K562 (cell line): ENCODE results near the gene PNLIPRP2. TPM values are rescaled to one million over a fixed set of nuclear protein-coding genes. Genes with fewer than 3 reads are reported as not detected.

ENCODE experiments used
- ATAC-seq: fragments of 200-7000 bp; cut with Tn5 transposase; 3 replicates; pipeline ENCODE4 v1.9.1; 2020; ENCODE audit warnings: moderate library complexity
- BruUV-seq: library from RNA; stranded (reverse); fragments of 400-500 nt; replicated peaks from 2 replicates; lab custom pipeline; 2021; lab: Mats Ljungman, UMichigan
- CTCF ChIA-PET: fragments of 300-600 bp; formaldehyde crosslinking; extraction: SDS; loops from one replicate; lab custom pipeline; 2021; ENCODE audit warnings: low intra/inter-chr PET ratio; lab: Yijun Ruan, JAX
- POLR2A ChIA-PET: fragments of 300-600, 350-650 bp; sonication (Branson Sonifier 250); formaldehyde crosslinking; extraction: SDS; loops from one replicate; lab custom pipeline; 2021; ENCODE audit warnings: antibody characterized with exemption, inconsistent platforms; lab: Yijun Ruan, JAX
- DNase-seq, 4 experiments: peaks; one replicate each; pipeline versions ENCODE4 v3.0.0 to v3.0.0-alpha.2; 2011 to 2018; ENCODE audit warnings: low spot score in 3 of 4, mixed read lengths in 3 of 4; ENCODE audit errors: extremely low read depth in 1 of 4
- FAIRE-seq: peaks from 2 replicates; lab custom pipeline; 2011; peaks lifted over from hg19 to GRCh38; lab: Jason Lieb, UNC
- H2AFZ ChIP-seq: 2 replicates; pipeline ENCODE4 v1.6.0; 2011; ENCODE audit warnings: low read depth, low read length, control low read depth, inconsistent platforms
- H3K27ac ChIP-seq: fragments of 200-600 bp; 3 replicates; pipeline ENCODE4 v1.8.0; 2011; ENCODE audit warnings: low read depth, mild to moderate bottlenecking, control low read depth, inconsistent platforms, low read length, moderate library complexity, mixed read lengths; ENCODE audit errors: extremely low read depth
- H3K27me3 ChIP-seq, 2 experiments: fragments of 300-600 bp in 1 of 2; 2 replicates in 1 of 2; 3 replicates in 1 of 2; pipeline versions ENCODE4 v1.6.0 to v1.8.0; 2011; ENCODE audit warnings: inconsistent platforms in 2 of 2, low read length in 2 of 2, mild to moderate bottlenecking in 1 of 2, mixed read lengths in 1 of 2, moderate library complexity in 1 of 2; ENCODE audit not compliant: control insufficient read depth in 2 of 2, insufficient read depth in 2 of 2
- H3K36me3 ChIP-seq: fragments of 300-600 bp; 3 replicates; pipeline ENCODE4 v1.8.0; 2011; ENCODE audit warnings: mild to moderate bottlenecking, low read length, inconsistent platforms; ENCODE audit not compliant: control insufficient read depth, insufficient read depth
- H3K4me1 ChIP-seq, 2 experiments: fragments of 200-600 bp in 1 of 2; replicated peaks in 1 of 2; 2 replicates in 1 of 2; 3 replicates in 1 of 2; pipeline versions ENCODE4 v1.5.1 to v1.8.0; 2011; ENCODE audit warnings: inconsistent platforms in 2 of 2, low read length in 2 of 2, mild to moderate bottlenecking in 1 of 2, mixed read lengths in 1 of 2, moderate library complexity in 1 of 2; ENCODE audit not compliant: control insufficient read depth in 2 of 2, insufficient read depth in 2 of 2
- H3K4me2 ChIP-seq: 2 replicates; pipeline ENCODE4 v1.6.1; 2011; ENCODE audit warnings: low read length, control low read depth, inconsistent platforms, mixed read lengths; ENCODE audit not compliant: insufficient read depth
- H3K4me3 ChIP-seq: fragments of 200-600 bp; sonication (generic), shearing (Covaris generic); 2 replicates; pipeline ENCODE4 v1.5.1; 2016; ENCODE audit warnings: control low read depth, inconsistent platforms
- H3K79me2 ChIP-seq: fragments of 200-600 bp; 3 replicates; pipeline ENCODE4 v1.8.0; 2011; ENCODE audit warnings: low read length, inconsistent platforms; ENCODE audit not compliant: control insufficient read depth, insufficient read depth
- H3K9ac ChIP-seq, 2 experiments: 2 replicates each; pipeline versions ENCODE4 v1.6.0 to v1.6.1; 2011; ENCODE audit warnings: low read depth in 2 of 2, low read length in 2 of 2, control low read depth in 1 of 2, inconsistent platforms in 1 of 2, mild to moderate bottlenecking in 1 of 2, mixed read lengths in 1 of 2; ENCODE audit not compliant: insufficient read depth in 1 of 2
- H3K9me1 ChIP-seq: one replicate; pipeline ENCODE4 v1.6.0; 2011; ENCODE audit warnings: inconsistent platforms, mild to moderate bottlenecking, low read length, moderate library complexity; ENCODE audit not compliant: control insufficient read depth, insufficient read depth
- H3K9me3 ChIP-seq: replicated peaks from 2 replicates; pipeline ENCODE4 v1.5.1; 2011; ENCODE audit warnings: low read depth, low read length, inconsistent platforms; ENCODE audit not compliant: control insufficient read depth, insufficient read depth
- H4K20me1 ChIP-seq: replicated peaks from 2 replicates; pipeline ENCODE4 v1.6.1; 2011; ENCODE audit warnings: low read length, inconsistent platforms, mixed read lengths; ENCODE audit not compliant: control insufficient read depth, insufficient read depth
- GABPB1 ChIP-seq: sonication (generic); formaldehyde crosslinking; IDR thresholded peaks from 2 replicates; pipeline ENCODE4 v1.8.0; 2022; ENCODE audit warnings: mild to moderate bottlenecking, missing genetic modification reagents
- TSC22D4 ChIP-seq: fragments of 450-650 bp; IDR thresholded peaks from 2 replicates; pipeline ENCODE4 v1.6.1; 2016; ENCODE audit warnings: missing genetic modification characterization, missing biosample characterization, control low read depth
- WGBS: fragments of 100-300 bp; shearing (Covaris generic); methylation state at CpG from one replicate; pipeline ENCODE4 v1.1.6; 2016; ENCODE audit warnings: low coverage, mixed read lengths; ENCODE audit not compliant: insufficient coverage; ENCODE audit errors: missing lambda C conversion rate; 5-methylcytosine and 5-hydroxymethylcytosine counted together
- in situ Hi-C: fragments of 300-500 bp; cut with MboI; formaldehyde crosslinking; loops from 4 replicates; pipeline ENCODE4 v1.15.0; 2018; ENCODE audit warnings: inconsistent platforms, mixed read lengths
- intact Hi-C: fragments of 100-400 bp; cut with micrococcal nuclease; formaldehyde crosslinking; loops from 2 replicates; pipeline ENCODE4 v1.14.2; 2022
- polyA plus RNA-seq, 8 experiments: library from polyadenylated mRNA; depleted of rRNA in 4 of 8; stranded (reverse) in 5 of 8; unstranded in 3 of 8; fragments of >200 nt; fragmentation: Nextera tagmentation in 2 of 8; fragmentation: Illumina TruSeq in 1 of 8; extraction: Ambion mirVana in 2 of 8; extraction: Trizol in 1 of 8; gene quantifications; 2 replicates each; pipeline versions ENCODE4 v1.2.1 to v1.2.3, GENCODE V29; 2011 to 2014; ENCODE audit warnings: inconsistent platforms in 1 of 8, missing spikeins in 1 of 8
- total RNA-seq, 7 experiments: library from RNA; depleted of rRNA in 6 of 7; stranded (reverse); fragments of >200 nt in 6 of 7; fragmentation: Illumina TruSeq in 2 of 7; extraction: Trizol in 2 of 7; gene quantifications; 2 replicates each; pipeline versions ENCODE4 v1.2.1 to v1.2.3, GENCODE V29; 2011 to 2021; ENCODE audit warnings: low replicate concordance in 1 of 7
- TF ChIP-seq, protein P1 (sequence below), 2 experiments: fragments of 450-650 bp in 1 of 2; sonication (generic) in 1 of 2; formaldehyde crosslinking; conservative IDR thresholded peaks; 2 replicates each; pipeline versions ENCODE4 v1.4.0 to v1.8.1; 2020 to 2022; ENCODE audit warnings: mild to moderate bottlenecking in 1 of 2, missing genetic modification reagents in 1 of 2
- TF ChIP-seq, protein P2 (sequence below), 2 experiments: fragments of 150-350 bp in 1 of 2; IDR thresholded peaks; 2 replicates each; pipeline ENCODE4 v1.6.1; 2012 to 2016; ENCODE audit warnings: low read depth in 2 of 2, low read length in 2 of 2, mild to moderate bottlenecking in 1 of 2, moderate library complexity in 1 of 2
- TF ChIP-seq, protein P3 (sequence below), 2 experiments: fragments of 450-650 bp; IDR thresholded peaks; 2 replicates each; pipeline ENCODE4 v1.6.1; 2016
- TF ChIP-seq, protein P4 (sequence below): fragments of 450-650 bp; IDR thresholded peaks from 2 replicates; pipeline ENCODE4 v1.6.1; 2016; ENCODE audit warnings: low read depth, mild to moderate bottlenecking, moderate library complexity
- TF ChIP-seq, protein P5 (sequence below): sonication (generic); formaldehyde crosslinking; IDR thresholded peaks from 2 replicates; pipeline ENCODE4 v1.8.1; 2023; ENCODE audit warnings: mild to moderate bottlenecking, missing genetic modification reagents
- TF ChIP-seq, protein P6 (sequence below): fragments of 450-650 bp; conservative IDR thresholded peaks from 2 replicates; pipeline ENCODE4 v1.6.1; 2016; ENCODE audit warnings: missing genetic modification characterization, low read depth, mild to moderate bottlenecking, control low read depth, missing compliant biosample characterization
- TF ChIP-seq, protein P7 (sequence below): fragments of 450-650 bp; IDR thresholded peaks from 2 replicates; pipeline ENCODE4 v1.6.1; 2018; ENCODE audit warnings: mild to moderate bottlenecking, low read depth; ENCODE audit not compliant: partially characterized antibody

PNLIPRP2 gene
- total and polyA plus RNA-seq, 9 of the 15 experiments (the other 6 are each of a cell fraction or from before 2014, with no cell fraction given), result 0.38 TPM; not detected in 8

DNA sequence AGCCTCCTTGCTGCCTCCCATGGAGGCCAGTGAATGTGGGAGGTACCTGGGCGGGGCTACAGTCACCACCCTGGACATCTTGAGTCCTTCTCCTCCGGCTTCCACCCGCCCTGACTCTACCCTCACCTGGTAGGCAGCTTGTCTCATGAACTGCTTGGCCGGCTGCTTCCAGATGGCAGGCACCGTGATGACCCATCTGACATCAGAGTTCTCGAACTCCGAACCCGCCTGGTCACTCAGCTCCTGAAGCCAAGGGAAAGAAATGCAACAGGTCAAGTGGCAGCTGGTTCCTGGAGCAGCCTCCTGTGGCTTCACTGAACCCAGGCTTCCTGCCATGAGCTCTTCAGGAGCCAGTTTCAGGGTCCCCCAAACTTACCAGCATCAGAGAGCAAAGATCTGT, 71.5 kb downstream of the PNLIPRP2 start:
- Histone ChIP-seq H3K9ac (no peak overlapping the region), H3K36me3 (no peaks in the 10 kb centered on the region), H3K9me1 (no peaks in the 10 kb centered on the region), H3K9me3 (no peaks in the 10 kb centered on the region), H3K27me3 (peaks cover 0 to 23% of the 10 kb centered on the region in 2 experiments; a peak in 1 of 5 replicates), H3K27ac (no peak overlapping the region), H3K4me1 (no peaks in the 10 kb centered on the region; a peak in 1 of 5 replicates), H3K4me3 (no peak overlapping the region), H3K4me2 (no peak overlapping the region), H2AFZ (no peak overlapping the region), H4K20me1 (no peaks in the 10 kb centered on the region), H3K79me2 (no peaks in the 10 kb centered on the region)
- ChIA-PET POLR2A (no interaction called here), CTCF (no interaction called here)
- BruUV-seq, result no TSS peak
- intact Hi-C loops, result no loop called here
- no peak for FAIRE-seq
- in situ Hi-C loops, result loop anchor here (25.0 kb wide), 1 partner anchor 95 kb away; no protein-coding TSS in a partner anchor
- 0% methylated on average over 6 of the region's 8 CpGs for WGBS
- ATAC-seq, result no peak
- DNase-seq, result no peak
- TF ChIP-seq, protein P1, sequence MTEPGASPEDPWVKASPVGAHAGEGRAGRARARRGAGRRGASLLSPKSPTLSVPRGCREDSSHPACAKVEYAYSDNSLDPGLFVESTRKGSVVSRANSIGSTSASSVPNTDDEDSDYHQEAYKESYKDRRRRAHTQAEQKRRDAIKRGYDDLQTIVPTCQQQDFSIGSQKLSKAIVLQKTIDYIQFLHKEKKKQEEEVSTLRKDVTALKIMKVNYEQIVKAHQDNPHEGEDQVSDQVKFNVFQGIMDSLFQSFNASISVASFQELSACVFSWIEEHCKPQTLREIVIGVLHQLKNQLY (CRISPR knock-in tag; conservative IDR thresholded peaks at IDR 0.05), result no peak
- TF ChIP-seq TSC22D4 (tag) (no peak), GABPB1 (CRISPR knock-in tag) (no peak)
- TF ChIP-seq, protein P2, sequence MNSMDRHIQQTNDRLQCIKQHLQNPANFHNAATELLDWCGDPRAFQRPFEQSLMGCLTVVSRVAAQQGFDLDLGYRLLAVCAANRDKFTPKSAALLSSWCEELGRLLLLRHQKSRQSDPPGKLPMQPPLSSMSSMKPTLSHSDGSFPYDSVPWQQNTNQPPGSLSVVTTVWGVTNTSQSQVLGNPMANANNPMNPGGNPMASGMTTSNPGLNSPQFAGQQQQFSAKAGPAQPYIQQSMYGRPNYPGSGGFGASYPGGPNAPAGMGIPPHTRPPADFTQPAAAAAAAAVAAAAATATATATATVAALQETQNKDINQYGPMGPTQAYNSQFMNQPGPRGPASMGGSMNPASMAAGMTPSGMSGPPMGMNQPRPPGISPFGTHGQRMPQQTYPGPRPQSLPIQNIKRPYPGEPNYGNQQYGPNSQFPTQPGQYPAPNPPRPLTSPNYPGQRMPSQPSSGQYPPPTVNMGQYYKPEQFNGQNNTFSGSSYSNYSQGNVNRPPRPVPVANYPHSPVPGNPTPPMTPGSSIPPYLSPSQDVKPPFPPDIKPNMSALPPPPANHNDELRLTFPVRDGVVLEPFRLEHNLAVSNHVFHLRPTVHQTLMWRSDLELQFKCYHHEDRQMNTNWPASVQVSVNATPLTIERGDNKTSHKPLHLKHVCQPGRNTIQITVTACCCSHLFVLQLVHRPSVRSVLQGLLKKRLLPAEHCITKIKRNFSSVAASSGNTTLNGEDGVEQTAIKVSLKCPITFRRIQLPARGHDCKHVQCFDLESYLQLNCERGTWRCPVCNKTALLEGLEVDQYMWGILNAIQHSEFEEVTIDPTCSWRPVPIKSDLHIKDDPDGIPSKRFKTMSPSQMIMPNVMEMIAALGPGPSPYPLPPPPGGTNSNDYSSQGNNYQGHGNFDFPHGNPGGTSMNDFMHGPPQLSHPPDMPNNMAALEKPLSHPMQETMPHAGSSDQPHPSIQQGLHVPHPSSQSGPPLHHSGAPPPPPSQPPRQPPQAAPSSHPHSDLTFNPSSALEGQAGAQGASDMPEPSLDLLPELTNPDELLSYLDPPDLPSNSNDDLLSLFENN (IDR thresholded peaks at IDR 0.05; ENCODE audit: low read depth in 2 of 2, low read length in 2 of 2), result no peak
- TF ChIP-seq, protein P3, sequence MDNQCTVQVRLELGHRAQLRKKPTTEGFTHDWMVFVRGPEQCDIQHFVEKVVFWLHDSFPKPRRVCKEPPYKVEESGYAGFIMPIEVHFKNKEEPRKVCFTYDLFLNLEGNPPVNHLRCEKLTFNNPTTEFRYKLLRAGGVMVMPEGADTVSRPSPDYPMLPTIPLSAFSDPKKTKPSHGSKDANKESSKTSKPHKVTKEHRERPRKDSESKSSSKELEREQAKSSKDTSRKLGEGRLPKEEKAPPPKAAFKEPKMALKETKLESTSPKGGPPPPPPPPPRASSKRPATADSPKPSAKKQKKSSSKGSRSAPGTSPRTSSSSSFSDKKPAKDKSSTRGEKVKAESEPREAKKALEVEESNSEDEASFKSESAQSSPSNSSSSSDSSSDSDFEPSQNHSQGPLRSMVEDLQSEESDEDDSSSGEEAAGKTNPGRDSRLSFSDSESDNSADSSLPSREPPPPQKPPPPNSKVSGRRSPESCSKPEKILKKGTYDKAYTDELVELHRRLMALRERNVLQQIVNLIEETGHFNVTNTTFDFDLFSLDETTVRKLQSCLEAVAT (IDR thresholded peaks at IDR 0.05), result no peak
- TF ChIP-seq, protein P4, sequence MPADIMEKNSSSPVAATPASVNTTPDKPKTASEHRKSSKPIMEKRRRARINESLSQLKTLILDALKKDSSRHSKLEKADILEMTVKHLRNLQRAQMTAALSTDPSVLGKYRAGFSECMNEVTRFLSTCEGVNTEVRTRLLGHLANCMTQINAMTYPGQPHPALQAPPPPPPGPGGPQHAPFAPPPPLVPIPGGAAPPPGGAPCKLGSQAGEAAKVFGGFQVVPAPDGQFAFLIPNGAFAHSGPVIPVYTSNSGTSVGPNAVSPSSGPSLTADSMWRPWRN, result no peak
- TF ChIP-seq, protein P5, sequence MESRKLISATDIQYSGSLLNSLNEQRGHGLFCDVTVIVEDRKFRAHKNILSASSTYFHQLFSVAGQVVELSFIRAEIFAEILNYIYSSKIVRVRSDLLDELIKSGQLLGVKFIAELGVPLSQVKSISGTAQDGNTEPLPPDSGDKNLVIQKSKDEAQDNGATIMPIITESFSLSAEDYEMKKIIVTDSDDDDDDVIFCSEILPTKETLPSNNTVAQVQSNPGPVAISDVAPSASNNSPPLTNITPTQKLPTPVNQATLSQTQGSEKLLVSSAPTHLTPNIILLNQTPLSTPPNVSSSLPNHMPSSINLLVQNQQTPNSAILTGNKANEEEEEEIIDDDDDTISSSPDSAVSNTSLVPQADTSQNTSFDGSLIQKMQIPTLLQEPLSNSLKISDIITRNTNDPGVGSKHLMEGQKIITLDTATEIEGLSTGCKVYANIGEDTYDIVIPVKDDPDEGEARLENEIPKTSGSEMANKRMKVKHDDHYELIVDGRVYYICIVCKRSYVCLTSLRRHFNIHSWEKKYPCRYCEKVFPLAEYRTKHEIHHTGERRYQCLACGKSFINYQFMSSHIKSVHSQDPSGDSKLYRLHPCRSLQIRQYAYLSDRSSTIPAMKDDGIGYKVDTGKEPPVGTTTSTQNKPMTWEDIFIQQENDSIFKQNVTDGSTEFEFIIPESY (CRISPR knock-in tag), result no peak
- TF ChIP-seq, protein P6, sequence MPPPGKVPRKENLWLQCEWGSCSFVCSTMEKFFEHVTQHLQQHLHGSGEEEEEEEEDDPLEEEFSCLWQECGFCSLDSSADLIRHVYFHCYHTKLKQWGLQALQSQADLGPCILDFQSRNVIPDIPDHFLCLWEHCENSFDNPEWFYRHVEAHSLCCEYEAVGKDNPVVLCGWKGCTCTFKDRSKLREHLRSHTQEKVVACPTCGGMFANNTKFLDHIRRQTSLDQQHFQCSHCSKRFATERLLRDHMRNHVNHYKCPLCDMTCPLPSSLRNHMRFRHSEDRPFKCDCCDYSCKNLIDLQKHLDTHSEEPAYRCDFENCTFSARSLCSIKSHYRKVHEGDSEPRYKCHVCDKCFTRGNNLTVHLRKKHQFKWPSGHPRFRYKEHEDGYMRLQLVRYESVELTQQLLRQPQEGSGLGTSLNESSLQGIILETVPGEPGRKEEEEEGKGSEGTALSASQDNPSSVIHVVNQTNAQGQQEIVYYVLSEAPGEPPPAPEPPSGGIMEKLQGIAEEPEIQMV (tag), result no peak
- TF ChIP-seq, protein P7, sequence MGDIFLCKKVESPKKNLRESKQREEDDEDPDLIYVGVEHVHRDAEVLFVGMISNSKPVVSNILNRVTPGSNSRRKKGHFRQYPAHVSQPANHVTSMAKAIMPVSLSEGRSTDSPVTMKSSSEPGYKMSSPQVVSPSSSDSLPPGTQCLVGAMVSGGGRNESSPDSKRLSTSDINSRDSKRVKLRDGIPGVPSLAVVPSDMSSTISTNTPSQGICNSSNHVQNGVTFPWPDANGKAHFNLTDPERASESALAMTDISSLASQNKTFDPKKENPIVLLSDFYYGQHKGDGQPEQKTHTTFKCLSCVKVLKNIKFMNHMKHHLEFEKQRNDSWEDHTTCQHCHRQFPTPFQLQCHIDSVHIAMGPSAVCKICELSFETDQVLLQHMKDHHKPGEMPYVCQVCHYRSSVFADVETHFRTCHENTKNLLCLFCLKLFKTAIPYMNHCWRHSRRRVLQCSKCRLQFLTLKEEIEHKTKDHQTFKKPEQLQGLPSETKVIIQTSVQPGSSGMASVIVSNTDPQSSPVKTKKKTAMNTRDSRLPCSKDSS, result no peak
